ENCODE data around the gene GBF1. TPM values are rescaled to one million over a fixed set of nuclear protein-coding genes. Genes with fewer than 3 reads are reported as not detected.

Gene GBF1
- polyA plus RNA-seq, 3 donors, result 4.2 to 17.4 (median 11.9) TPM

DNA sequence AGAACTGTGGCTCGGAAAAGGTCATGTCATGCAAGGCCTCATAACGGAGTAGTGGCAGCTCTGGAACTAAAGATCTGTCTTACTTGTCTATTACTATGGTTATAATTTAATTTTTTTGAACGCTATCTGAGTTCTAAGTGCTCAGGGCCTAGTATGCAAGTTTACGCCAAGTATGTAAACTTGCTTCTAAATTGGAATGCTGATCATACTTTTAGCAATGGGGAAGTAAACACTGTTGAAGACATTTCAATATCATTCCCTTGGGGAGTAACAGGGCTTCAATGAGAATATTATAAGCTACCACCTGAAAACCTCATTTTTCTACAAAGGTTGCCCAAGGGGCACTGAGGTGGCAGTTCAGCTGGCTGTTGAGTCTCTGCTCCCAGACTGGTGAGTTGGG is 80.7 kb downstream of the GBF1 start:
- Histone ChIP-seq H4K20me1 (ENCODE audit: insufficient read depth, low read length) (peaks cover 89% of the 10 kb centered on the region), H3K79me2 (ENCODE audit: insufficient read depth, low read length) (peaks cover 47% of the 10 kb centered on the region), H3K4me3 (replicated peaks in 1 of 3; ENCODE audit: low read depth in 2 of 3, low read length in 3 of 3) (no peak overlapping the region), H3K4me2 (replicated peaks; ENCODE audit: extremely low read depth, low read length, poor library complexity, severe bottlenecking) (no peak overlapping the region), H3K9me3 (replicated peaks in 1 of 2; ENCODE audit: control insufficient read depth in 1 of 2, insufficient read depth in 1 of 2, low read length in 2 of 2) (no peaks in the 10 kb centered on the region), H3K9ac (ENCODE audit: insufficient read depth, low read length, poor library complexity, severe bottlenecking) (no peak overlapping the region), H3K36me3 (replicated peaks in 1 of 2; ENCODE audit: control insufficient read depth in 1 of 2, insufficient read depth in 2 of 2, low read length in 2 of 2) (peaks cover 8 to 21% of the 10 kb centered on the region in 2 donors), H3K27me3 (ENCODE audit: control insufficient read depth in 2 of 2, insufficient read depth in 2 of 2, low read length in 2 of 2) (no peaks in the 10 kb centered on the region), H3K4me1 (ENCODE audit: control insufficient read depth in 1 of 2, insufficient read depth in 2 of 2, low read length in 2 of 2) (no peaks in the 10 kb centered on the region), H2AFZ (ENCODE audit: insufficient read depth, low read depth, low read length, poor library complexity, severe bottlenecking) (no peak overlapping the region), H3K27ac (ENCODE audit: low read depth in 1 of 2, low read length in 2 of 2) (no peak overlapping the region)
- Mint-ChIP-seq H3K36me3 (peaks cover 17 to 27% of the 10 kb centered on the region in 2 donors), H3K4me3 (no peak overlapping the region), H3K4me1 (peaks cover 8% of the 10 kb centered on the region), H3K27ac (no peak overlapping the region), H3K27me3 (ENCODE audit: low read depth in 3 of 3) (no peaks in the 10 kb centered on the region), H3K9me3 (no peaks in the 10 kb centered on the region)
- no peak for DNase-seq
- intact Hi-C loops (cut with micrococcal nuclease), result no loop called here
- TF ChIP-seq, protein P1, sequence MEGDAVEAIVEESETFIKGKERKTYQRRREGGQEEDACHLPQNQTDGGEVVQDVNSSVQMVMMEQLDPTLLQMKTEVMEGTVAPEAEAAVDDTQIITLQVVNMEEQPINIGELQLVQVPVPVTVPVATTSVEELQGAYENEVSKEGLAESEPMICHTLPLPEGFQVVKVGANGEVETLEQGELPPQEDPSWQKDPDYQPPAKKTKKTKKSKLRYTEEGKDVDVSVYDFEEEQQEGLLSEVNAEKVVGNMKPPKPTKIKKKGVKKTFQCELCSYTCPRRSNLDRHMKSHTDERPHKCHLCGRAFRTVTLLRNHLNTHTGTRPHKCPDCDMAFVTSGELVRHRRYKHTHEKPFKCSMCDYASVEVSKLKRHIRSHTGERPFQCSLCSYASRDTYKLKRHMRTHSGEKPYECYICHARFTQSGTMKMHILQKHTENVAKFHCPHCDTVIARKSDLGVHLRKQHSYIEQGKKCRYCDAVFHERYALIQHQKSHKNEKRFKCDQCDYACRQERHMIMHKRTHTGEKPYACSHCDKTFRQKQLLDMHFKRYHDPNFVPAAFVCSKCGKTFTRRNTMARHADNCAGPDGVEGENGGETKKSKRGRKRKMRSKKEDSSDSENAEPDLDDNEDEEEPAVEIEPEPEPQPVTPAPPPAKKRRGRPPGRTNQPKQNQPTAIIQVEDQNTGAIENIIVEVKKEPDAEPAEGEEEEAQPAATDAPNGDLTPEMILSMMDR (IDR thresholded peaks at IDR 0.05), result no peak
- WGBS (ENCODE audit: insufficient coverage), result 100% methylated on average over 1 of the region's 4 CpGs

DNA sequence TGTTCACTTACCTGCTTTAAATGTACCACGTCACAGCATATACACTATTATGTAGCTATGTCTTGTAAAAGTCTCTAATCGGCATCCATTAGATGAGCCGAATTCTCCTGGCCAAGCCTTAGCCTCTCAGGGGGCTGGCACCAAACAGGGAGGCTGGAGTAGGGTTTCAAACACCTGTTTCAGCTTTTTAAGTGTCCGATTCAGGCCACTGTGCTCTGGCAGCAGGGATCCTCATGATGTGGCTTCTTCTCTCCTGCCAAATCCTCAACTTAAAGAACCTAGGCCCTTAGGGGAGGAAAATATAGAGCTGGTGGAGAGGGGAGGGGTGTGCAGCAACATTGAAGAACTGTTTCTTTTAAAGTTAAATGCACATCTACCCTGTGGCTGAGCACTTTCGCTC is 81.7 kb downstream of the GBF1 start:
- no peak overlapping the region for H3K27ac ChIP-seq (ENCODE audit: low read depth in 1 of 2, low read length in 2 of 2)
- Mint-ChIP-seq H3K4me1 (peaks cover 8% of the 10 kb centered on the region), H3K36me3 (peaks cover 14 to 24% of the 10 kb centered on the region in 2 donors), H3K27me3 (ENCODE audit: low read depth in 3 of 3) (no peaks in the 10 kb centered on the region), H3K9me3 (no peaks in the 10 kb centered on the region), H3K27ac (no peak overlapping the region), H3K4me3 (no peak overlapping the region)
- no peak overlapping the region for H3K9ac ChIP-seq (ENCODE audit: insufficient read depth, low read length, poor library complexity, severe bottlenecking)
- H3K4me3 ChIP-seq (replicated peaks in 1 of 3; ENCODE audit: low read depth in 2 of 3, low read length in 3 of 3), result no peak overlapping the region
- H4K20me1 ChIP-seq (ENCODE audit: insufficient read depth, low read length), result peaks cover 85% of the 10 kb centered on the region
- H3K27me3 ChIP-seq (ENCODE audit: control insufficient read depth in 2 of 2, insufficient read depth in 2 of 2, low read length in 2 of 2), result no peaks in the 10 kb centered on the region
- intact Hi-C loops (cut with micrococcal nuclease), result no loop called here
- H3K79me2 ChIP-seq (ENCODE audit: insufficient read depth, low read length), result peaks cover 47% of the 10 kb centered on the region
- TF ChIP-seq, protein P1 (IDR thresholded peaks at IDR 0.05), result no peak
- H3K9me3 ChIP-seq (replicated peaks in 1 of 2; ENCODE audit: control insufficient read depth in 1 of 2, insufficient read depth in 1 of 2, low read length in 2 of 2), result no peaks in the 10 kb centered on the region
- H3K36me3 ChIP-seq (replicated peaks in 1 of 2; ENCODE audit: control insufficient read depth in 1 of 2, insufficient read depth in 2 of 2, low read length in 2 of 2), result peaks cover 4 to 12% of the 10 kb centered on the region in 2 donors
- no peak overlapping the region for H2AFZ ChIP-seq (ENCODE audit: insufficient read depth, low read depth, low read length, poor library complexity, severe bottlenecking)
- H3K4me1 ChIP-seq (ENCODE audit: control insufficient read depth in 1 of 2, insufficient read depth in 2 of 2, low read length in 2 of 2), result no peaks in the 10 kb centered on the region
- no peak overlapping the region for H3K4me2 ChIP-seq (replicated peaks; ENCODE audit: extremely low read depth, low read length, poor library complexity, severe bottlenecking)
- DNase-seq, result no peak
- 100% methylated on average over 2 of the region's 5 CpGs for WGBS (ENCODE audit: insufficient coverage)

Measured in CD14-positive monocyte (primary cell).